Stimulated activated CD8-positive, alpha-beta memory T cell treated with anti-CD3 and anti-CD28 coated beads, Interleukin-7, amount 100 ng/mL, for 4 hours (primary cell): ENCODE measurements around the gene SCIN.
"Not testable (repeated sequence)": the region's sequence is repeated elsewhere in the genome, so short reads cannot be mapped to it uniquely, and the experiment has no call there.

ENCODE experiments used
- DNase-seq, 2 donors: peaks; one replicate each; pipeline ENCODE4 v3.0.0-alpha.2; 2020; ENCODE audit warnings: low read depth in 2 of 2

The SCIN gene

DNA sequence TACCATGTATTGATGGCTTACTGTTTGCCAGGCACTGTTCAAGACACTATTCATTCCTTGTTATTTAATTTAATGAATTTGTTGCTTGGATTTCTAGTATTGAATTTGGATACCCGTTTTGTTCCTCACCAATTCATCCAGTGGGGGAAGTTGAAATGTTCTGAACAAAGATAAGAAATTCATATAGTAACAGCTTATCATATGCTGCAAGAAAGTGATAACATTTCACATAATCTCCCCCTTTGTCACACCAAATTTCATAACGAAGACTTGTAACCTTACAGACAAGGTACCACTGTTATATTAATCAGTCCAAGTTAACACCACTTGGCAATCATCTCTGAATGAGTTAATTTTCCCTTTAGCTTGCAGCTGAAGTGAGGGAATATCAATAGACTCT lies 42.1 kb downstream of the SCIN start:
- no peak for DNase-seq

- no peak for DNase-seq
Measured at GRCh38 chr7:12619461-12620069, 49.0 kb downstream of the SCIN start.

GRCh38 chr7:12620371-12620770 lies 49.9 kb downstream of the SCIN start:
- DNase-seq, result no peak

GRCh38 chr7:12623223-12623622 lies 52.7 kb downstream of the SCIN start:
- no peak for DNase-seq

- no peak for DNase-seq
Measured at GRCh38 chr7:12623885-12624498, 53.5 kb downstream of the SCIN start.

DNA sequence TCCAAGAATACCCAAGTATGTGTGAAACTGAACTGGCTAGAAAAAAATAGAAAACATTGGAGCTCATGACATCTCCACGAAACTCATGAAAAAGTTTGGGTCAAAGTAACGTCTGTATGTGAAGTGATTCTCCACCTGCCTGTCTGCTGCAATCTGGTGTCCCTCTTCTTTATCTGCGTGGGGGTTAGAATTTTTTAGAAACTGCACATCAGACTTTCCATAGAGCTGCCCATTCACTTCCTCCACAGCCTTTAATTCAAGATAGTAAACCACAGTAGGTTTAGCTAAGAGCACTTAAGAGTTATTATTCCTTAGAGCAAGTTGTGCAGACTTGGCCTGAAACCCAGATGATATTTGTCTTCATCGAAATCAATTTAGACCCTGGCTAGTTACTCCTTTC lies 55.3 kb downstream of the SCIN start:
- DNase-seq, result no peak

GRCh38 chr7:12629816-12630512 lies 59.4 kb downstream of the SCIN start:
- DNase-seq, result no peak

- DNase-seq, result no peak
Measured at GRCh38 chr7:12630513-12630819, 59.9 kb downstream of the SCIN start.

DNA sequence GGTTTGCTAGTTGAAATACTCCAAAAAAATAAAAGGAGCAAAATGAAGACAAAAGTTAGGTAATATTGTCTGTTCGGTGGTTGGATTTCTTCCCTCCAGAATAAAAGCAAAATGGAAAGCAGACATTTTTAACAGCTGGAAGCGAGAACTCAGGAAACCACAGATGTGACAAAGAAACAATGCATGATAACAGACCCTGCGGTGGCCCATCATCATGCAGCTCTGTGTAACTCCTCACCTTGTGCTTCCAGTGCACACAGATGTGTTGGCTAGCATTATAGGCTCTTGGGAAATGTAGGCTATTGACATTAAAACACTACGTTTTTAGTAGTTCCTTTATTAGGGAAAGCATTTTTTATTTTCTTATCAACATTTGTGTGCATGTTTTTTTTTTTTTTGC lies 63.1 kb downstream of the SCIN start:
- DNase-seq, result no peak

DNA sequence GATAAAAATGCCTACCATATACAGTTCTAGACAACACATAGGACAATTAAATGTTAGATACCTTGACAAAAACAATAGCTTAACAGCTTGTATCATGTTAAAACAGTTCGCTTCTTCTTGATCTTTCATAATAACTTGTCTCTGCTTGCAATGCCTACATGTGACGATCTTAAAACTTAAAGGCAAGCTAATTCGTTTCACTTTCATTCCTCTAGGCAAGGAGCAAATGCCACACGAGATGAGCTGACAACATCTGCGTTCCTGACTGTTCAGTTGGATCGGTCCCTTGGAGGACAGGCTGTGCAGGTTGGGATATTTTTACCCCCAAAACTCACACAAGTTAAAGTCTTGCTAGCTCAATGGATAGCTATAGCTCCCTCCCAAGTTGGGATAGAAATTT lies 65.3 kb downstream of the SCIN start:
- no peak for DNase-seq

- no peak for DNase-seq
Measured at GRCh38 chr7:12637328-12637727, 66.8 kb downstream of the SCIN start.

DNA sequence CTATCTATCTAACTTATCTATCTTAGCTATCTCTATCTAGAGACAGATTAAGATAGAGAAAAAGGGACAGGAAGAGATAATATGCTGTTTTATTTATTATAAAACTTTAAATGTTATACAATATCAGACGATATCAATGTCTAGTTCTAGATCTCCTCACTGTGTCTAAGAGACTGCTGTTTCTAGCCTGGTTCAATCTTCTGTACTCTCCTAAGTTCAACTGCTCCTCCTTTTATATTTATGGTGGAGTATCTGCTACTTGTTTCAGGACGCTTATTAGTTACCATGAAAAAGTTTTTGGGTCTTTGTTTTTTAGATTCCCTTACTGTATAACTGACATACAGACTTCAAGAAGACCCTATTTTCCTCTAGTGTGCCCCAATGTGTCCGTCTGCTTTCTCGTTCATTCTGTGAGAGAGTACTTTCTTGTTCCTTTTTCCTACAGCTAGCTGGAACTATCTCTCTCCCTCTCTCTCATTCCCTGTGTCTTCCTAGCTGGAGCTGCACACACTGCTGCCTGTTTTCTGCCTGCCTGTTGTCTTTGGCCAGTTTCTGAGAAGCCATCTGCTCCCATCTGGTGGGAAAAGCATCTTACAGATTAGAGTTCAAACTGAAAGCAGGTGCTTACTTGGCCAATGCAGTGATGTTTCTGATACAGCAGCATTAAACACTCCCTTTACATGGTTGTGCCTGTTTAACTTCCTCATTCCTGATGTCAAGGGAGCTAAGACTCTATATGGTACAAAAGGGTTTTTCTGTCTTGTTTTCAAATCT lies 67.5 kb downstream of the SCIN start:
- DNase-seq, result no peak

DNA sequence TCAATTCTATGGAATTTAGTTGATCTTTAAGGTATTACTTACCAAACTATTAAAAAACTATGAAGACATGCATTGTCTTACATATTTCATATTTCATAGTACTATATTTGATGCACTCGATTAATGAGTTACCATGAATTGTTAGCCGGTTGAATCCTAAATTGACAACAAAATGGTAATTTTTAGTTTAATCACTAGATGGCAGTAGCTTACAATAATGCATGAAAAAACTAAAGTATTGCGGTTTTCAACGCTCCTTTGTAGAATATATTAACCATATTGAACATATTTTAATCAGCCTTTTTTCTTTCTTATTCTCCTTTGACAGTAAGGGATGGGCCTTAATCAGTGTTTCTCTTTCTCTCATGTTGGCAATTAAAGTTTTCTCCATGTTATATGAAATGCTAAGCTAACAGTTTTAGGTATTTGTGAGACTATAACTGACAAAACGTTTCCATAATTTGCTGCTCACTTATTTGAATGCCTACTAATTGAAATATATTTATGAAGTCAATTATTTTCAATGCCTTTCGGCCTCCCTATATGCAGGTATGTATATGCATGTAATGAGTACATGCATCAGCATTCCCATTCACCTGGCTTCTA lies 68.4 kb downstream of the SCIN start:
- no peak for DNase-seq

DNA sequence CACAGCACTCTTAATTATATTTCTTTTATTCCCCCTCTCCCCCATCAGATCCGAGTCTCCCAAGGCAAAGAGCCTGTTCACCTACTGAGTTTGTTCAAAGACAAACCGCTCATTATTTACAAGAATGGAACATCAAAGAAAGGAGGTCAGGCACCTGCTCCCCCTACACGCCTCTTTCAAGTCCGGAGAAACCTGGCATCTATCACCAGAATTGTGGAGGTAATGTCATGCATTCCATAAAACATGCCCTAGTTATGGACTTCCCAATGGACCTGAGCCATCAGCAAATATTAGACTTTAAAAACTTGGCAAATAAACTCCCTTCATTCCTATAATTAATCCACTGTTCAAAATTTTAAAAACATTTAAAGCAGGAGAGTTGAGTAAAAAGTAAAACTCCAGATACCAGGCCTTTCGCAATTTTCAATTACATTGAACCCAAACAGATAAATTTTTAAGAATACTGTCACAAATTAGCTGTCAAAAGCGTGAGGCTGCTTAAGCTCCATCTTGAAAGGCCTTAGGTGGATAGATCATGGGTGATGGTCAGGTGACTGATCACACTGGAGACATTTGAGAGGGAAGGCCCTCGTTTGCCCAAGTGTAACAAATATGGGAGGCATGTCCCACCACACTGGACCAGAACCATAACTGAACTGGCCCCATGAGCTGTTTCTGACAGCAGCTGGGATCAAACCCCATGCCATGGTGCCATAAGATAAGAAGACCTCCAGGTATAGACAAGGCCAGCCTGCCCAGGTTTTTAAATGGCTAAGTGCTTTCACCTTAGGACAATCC lies 70.0 kb downstream of the SCIN start:
- no peak for DNase-seq

DNA sequence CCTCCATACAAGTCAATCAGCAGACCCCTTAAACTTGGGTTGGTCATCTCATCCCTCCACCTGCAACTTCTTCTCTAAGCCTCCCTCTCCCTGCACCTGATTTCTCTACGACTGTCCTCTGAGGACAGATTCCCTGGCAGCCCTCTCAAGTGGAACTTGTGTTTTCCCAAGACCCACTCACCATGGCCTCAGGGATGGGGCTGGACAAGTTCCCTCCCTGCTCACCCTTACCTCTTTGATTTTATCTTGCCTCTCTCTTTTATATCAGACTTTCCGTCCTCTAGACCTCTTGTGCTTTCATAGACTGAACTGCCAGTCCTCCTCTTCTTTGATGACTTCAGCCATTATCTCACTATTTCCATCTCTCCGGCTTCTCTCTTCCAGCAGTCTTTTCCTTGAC lies 70.7 kb downstream of the SCIN start:
- no peak for DNase-seq

DNA sequence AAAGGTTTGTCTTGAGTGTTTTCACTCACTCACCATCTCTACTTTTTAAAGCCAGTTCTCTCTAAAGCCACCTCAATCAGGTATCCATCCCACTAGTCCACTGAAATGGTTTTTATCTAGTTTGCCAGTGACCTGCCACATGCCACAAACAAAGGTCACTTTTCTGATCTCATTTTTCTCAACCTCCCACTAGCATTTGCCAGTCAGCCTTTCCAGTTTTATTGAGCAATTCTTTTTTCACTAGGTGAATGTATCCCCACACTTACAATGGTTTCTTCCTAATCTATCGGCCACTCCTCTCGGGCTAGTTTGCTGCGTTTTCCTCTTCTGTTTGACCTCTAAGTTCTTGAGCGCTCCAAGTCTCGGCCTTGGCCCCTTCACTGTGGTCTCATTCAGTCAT lies 72.0 kb downstream of the SCIN start:
- DNase-seq, result no peak

DNA sequence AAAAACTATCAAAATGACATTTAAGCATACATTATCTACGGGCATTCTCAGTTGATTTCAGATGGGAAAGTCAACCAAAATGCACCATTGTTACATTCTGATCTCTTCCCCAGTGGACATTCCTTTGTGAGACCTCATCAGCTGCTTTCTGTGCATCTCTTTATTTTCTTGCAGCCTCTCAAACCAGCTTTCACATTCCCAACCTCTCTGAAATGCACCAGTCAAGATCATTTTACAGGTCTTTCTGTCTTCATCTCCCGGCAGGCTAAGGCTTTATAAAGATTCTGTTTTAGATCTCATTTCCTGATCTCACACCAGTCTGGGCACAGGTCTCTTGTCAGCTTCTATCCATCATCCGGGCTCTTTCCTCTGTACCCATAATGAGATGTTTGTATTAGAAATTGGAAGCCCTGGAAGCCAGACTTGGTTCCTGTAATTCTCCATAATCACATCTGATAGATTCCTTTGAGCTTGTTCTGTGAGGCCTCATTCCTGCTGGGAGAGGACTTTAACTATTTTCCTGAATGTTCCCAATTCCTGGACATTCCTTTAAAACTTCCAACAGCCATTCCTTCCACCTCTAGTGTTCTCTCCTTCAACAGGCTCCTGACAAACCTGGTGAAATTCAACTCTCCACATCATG lies 72.6 kb downstream of the SCIN start:
- DNase-seq, result no peak

DNA sequence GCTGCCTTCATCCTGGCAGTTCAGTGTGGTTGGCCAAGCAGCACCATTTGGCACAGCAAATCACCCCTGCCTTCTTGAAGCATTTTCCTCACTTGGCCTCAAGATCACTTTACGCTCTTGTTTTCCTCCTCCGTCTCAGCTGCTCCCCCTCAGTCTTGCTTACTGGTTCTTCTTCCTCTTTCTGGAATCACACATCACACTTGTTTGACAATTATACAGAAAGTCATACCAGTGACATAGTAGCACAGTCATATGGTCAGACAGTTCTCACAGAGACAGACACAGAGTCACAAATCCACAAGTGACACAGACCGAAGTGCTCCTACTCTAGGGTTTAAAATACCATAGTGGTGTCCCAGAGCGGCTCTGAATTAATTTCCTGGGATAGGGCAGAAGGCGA lies 73.1 kb downstream of the SCIN start:
- no peak for DNase-seq

GRCh38 chr7:12645212-12645611 lies 74.7 kb downstream of the SCIN start:
- not testable (repeated sequence) for DNase-seq

DNA sequence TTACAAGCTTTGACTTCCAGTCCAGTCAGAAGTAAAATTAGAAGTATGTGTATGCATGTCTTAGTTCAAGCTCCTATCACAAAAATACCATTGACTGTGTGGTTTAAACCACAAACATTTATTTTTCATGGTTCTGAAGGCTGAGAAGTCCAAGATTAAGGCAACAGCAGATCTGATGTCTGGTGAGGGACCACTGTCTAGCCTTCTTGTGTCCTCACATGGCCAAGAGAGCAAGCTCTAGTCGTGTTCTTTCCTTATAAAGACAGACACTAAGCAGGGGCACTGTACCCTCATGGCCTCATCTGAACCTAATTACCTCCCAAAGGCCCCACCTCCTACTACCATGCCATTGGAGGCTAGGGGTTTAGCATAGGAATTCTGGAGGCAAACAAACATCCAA lies 75.6 kb downstream of the SCIN start:
- no peak for DNase-seq
